GM12878 (cell line): ENCODE data around the gene ADPRHL1. TPM values are rescaled to one million over a fixed set of nuclear protein-coding genes. Genes with fewer than 3 reads are reported as not detected.

Experiments
- ATAC-seq: fragments of 200-7000 bp; cut with Tn5 transposase; 3 replicates; pipeline ENCODE4 v1.9.1; 2020; ENCODE audit warnings: mild to moderate bottlenecking, moderate library complexity
- BruUV-seq: library from RNA; stranded (reverse); fragments of 400-500 nt; replicated peaks from 2 replicates; lab custom pipeline; 2021; lab: Mats Ljungman, UMichigan
- CTCF ChIA-PET: fragments of 300-600 bp; sonication (Branson Sonifier 250); formaldehyde crosslinking; extraction: SDS; loops from one replicate; lab custom pipeline; 2021; ENCODE audit warnings: inconsistent platforms; lab: Yijun Ruan, JAX
- POLR2A ChIA-PET: fragments of 350-600 bp; formaldehyde crosslinking; extraction: SDS; loops from one replicate; lab custom pipeline; 2021; ENCODE audit warnings: inconsistent platforms; lab: Charles Lee
- RAD21 ChIA-PET: fragments of 300-600 bp; sonication (Branson Sonifier 250); formaldehyde crosslinking; loops from one replicate; lab custom pipeline; 2023; ENCODE audit warnings: antibody characterized with exemption; ENCODE audit not compliant: unreplicated experiment; lab: Charles Lee
- SMC1A ChIA-PET: fragments of 300-600 bp; sonication (Branson Sonifier 250); formaldehyde crosslinking; loops from one replicate; lab custom pipeline; 2023; ENCODE audit not compliant: unreplicated experiment, uncharacterized antibody; lab: Charles Lee
- DNase-seq: peaks from one replicate; pipeline ENCODE4 v3.0.0-alpha.2; 2011; ENCODE audit warnings: low read depth, low spot score
- FAIRE-seq: peaks from 3 replicates; lab custom pipeline; 2011; peaks lifted over from hg19 to GRCh38; lab: Jason Lieb, UNC
- H2AFZ ChIP-seq: 2 replicates; pipeline ENCODE4 v1.6.0; 2011; ENCODE audit warnings: low read depth, low read length, control low read depth; ENCODE audit not compliant: control insufficient read depth
- H3K27ac ChIP-seq: 2 replicates; pipeline ENCODE4 v1.5.1; 2011; ENCODE audit warnings: control low read depth; ENCODE audit not compliant: control insufficient read depth, insufficient read depth
- H3K27me3 ChIP-seq, 2 experiments: replicated peaks in 1 of 2; 2 replicates each; pipeline versions ENCODE4 v1.6.0 to v1.6.1; 2011; ENCODE audit warnings: low read length in 1 of 2; ENCODE audit not compliant: control insufficient read depth in 2 of 2, insufficient read depth in 2 of 2
- H3K36me3 ChIP-seq, 2 experiments: 2 replicates each; pipeline ENCODE4 v1.5.1; 2011; ENCODE audit warnings: low read length in 1 of 2; ENCODE audit not compliant: control insufficient read depth in 2 of 2, insufficient read depth in 2 of 2
- H3K4me1 ChIP-seq: 2 replicates; pipeline ENCODE4 v1.6.1; 2011; ENCODE audit warnings: mild to moderate bottlenecking, low read length, moderate library complexity, mixed read lengths; ENCODE audit not compliant: control insufficient read depth, insufficient read depth
- H3K4me2 ChIP-seq: 2 replicates; pipeline ENCODE4 v1.6.0; 2011; ENCODE audit warnings: control low read depth; ENCODE audit not compliant: control insufficient read depth, insufficient read depth
- H3K4me3 ChIP-seq: fragments of 200-600 bp; sonication (generic); 2 replicates; pipeline ENCODE4 v1.5.1; 2016
- H3K79me2 ChIP-seq: 2 replicates; pipeline ENCODE4 v1.6.0; 2011; ENCODE audit warnings: low read length; ENCODE audit not compliant: control insufficient read depth, insufficient read depth
- H3K9ac ChIP-seq: 2 replicates; pipeline ENCODE4 v1.8.0; 2011; ENCODE audit warnings: low read length, control low read depth, mixed read lengths; ENCODE audit not compliant: control insufficient read depth, insufficient read depth
- H3K9me3 ChIP-seq: replicated peaks from 3 replicates; pipeline ENCODE4 v1.5.1; 2011; ENCODE audit warnings: mild to moderate bottlenecking, low read length; ENCODE audit not compliant: control insufficient read depth, insufficient read depth
- H4K20me1 ChIP-seq: 2 replicates; pipeline ENCODE4 v1.6.0; 2011; ENCODE audit not compliant: control insufficient read depth, insufficient read depth
- ASH2L ChIP-seq: fragments of 300-600, 200-600 bp; sonication (generic); IDR thresholded peaks from 2 replicates; pipeline ENCODE4 v1.6.1; 2017; ENCODE audit warnings: low read depth, mild to moderate bottlenecking, borderline replicate concordance
- BHLHE40 ChIP-seq, 2 experiments: fragments of 450-650 bp in 1 of 2; IDR thresholded peaks; 2 replicates each; pipeline ENCODE4 v1.6.1; 2011 to 2017; ENCODE audit warnings: low read depth in 2 of 2, borderline replicate concordance in 1 of 2, improper control_type of control experiment in 1 of 2, low read length in 1 of 2, mild to moderate bottlenecking in 1 of 2
- BRCA1 ChIP-seq: IDR thresholded peaks from 2 replicates; pipeline ENCODE4 v1.6.1; 2011; ENCODE audit warnings: low read depth, low read length, improper control_type of control experiment
- NR2C2 ChIP-seq: IDR thresholded peaks from 2 replicates; pipeline ENCODE4 v1.6.1; 2011; ENCODE audit warnings: borderline replicate concordance, low read depth; ENCODE audit not compliant: control insufficient read depth, insufficient read length
- RBBP5 ChIP-seq: fragments of 200-600 bp; sonication (generic); conservative IDR thresholded peaks from 2 replicates; pipeline ENCODE4 v1.6.1; 2016
- SMAD5 ChIP-seq: IDR thresholded peaks from 2 replicates; pipeline ENCODE4 v1.6.1; 2016; ENCODE audit warnings: antibody characterized with exemption, low read depth
- SREBF2 ChIP-seq: IDR thresholded peaks from 2 replicates; pipeline ENCODE4 v1.6.1; 2012; ENCODE audit warnings: mild to moderate bottlenecking, low read length
- STAT1 ChIP-seq: fragments of 450-650 bp; conservative IDR thresholded peaks from 2 replicates; pipeline ENCODE4 v1.6.1; 2014; ENCODE audit warnings: antibody characterized with exemption, mild to moderate bottlenecking
- USF1 ChIP-seq: IDR thresholded peaks from 2 replicates; pipeline ENCODE4 v1.6.1; 2011; ENCODE audit warnings: borderline replicate concordance, low read depth, mild to moderate bottlenecking, moderate library complexity, mixed read lengths, low read length; ENCODE audit not compliant: insufficient read depth; ENCODE audit errors: extremely low read length
- ZBTB11 ChIP-seq: fragments of 450-650 bp; formaldehyde crosslinking; IDR thresholded peaks from 2 replicates; pipeline ENCODE4 v1.5.0; 2022; ENCODE audit warnings: mild to moderate bottlenecking, missing genetic modification characterization
- WGBS: methylation state at CpG from one replicate; pipeline ENCODE4 v1.1.6; 2016; ENCODE audit warnings: low lambda C conversion rate; ENCODE audit not compliant: insufficient replicate concordance, insufficient coverage; ENCODE audit errors: missing lambda C conversion rate; 5-methylcytosine and 5-hydroxymethylcytosine counted together
- in situ Hi-C: fragments of 300-500 bp; cut with MboI; formaldehyde crosslinking; loops from 9 replicates; pipeline ENCODE4 v1.14.3; 2018; ENCODE audit warnings: mixed read lengths
- intact Hi-C: fragments of 100-400 bp; cut with micrococcal nuclease; formaldehyde crosslinking; loops from one replicate; pipeline ENCODE4 v1.14.2; 2022; ENCODE audit not compliant: unreplicated experiment
- polyA plus RNA-seq, 11 experiments: library from polyadenylated mRNA; depleted of rRNA in 4 of 11; unstranded in 6 of 11; stranded (reverse) in 5 of 11; fragments of >200 nt; fragmentation: Nextera tagmentation in 4 of 11; fragmentation: Illumina TruSeq in 1 of 11; extraction: Ambion mirVana in 4 of 11; extraction: Trizol in 1 of 11; gene quantifications; 1 replicate in 1 of 11; 2 replicates in 10 of 11; pipeline versions ENCODE4 v1.2.1 to v1.2.3, GENCODE V29; 2011 to 2016; ENCODE audit warnings: inconsistent platforms in 2 of 11, missing spikeins in 2 of 11, low read depth in 1 of 11
- total RNA-seq, 4 experiments: library from RNA; depleted of rRNA in 3 of 4; stranded (reverse); fragments of >200 nt in 3 of 4; fragmentation: Illumina TruSeq in 1 of 4; extraction: Trizol in 1 of 4; gene quantifications; 2 replicates each; pipeline versions ENCODE4 v1.2.1 to v1.2.3, GENCODE V29; 2013 to 2021

ADPRHL1 gene
- total and polyA plus RNA-seq, 10 of the 15 experiments (the other 5 are each of a cell fraction or from before 2014, with no cell fraction given), result 0.05 to 1.9 (median 1.0) TPM

- DNase-seq, result no peak
- no peak overlapping the region for H3K27ac ChIP-seq
- ATAC-seq, result no peak
- FAIRE-seq, result no peak
- intact Hi-C loops, result no loop called here
- ChIA-PET CTCF (no interaction called here), POLR2A (no interaction called here)
- H3K27me3 ChIP-seq, result no peaks in the 10 kb centered on the region
- H3K4me3 ChIP-seq, result no peak overlapping the region
- no peaks in the 10 kb centered on the region for H3K9me3 ChIP-seq
- in situ Hi-C loops, result no loop called here
- no TSS peak for BruUV-seq
- TF ChIP-seq ZBTB11 (CRISPR knock-in tag), result no peak
- no peak for TF ChIP-seq STAT1
- no peak for TF ChIP-seq NR2C2
- TF ChIP-seq RBBP5, result no peak
- TF ChIP-seq ASH2L, result no peak
- no peak for TF ChIP-seq SMAD5
- TF ChIP-seq BHLHE40 (IDR thresholded peaks at IDR 0.05; ENCODE audit: borderline replicate concordance in 1 of 2, low read depth in 2 of 2, low read length in 1 of 2), result no peak
- TF ChIP-seq SREBF2, result no peak
- TF ChIP-seq BRCA1, result no peak
- TF ChIP-seq USF1, result no peak
- TF ChIP-seq, all 136 proteins: peak for 0
- 92% methylated on average over 4 of the region's 4 CpGs for WGBS
- Histone ChIP-seq H2AFZ (no peak overlapping the region), H3K36me3 (peaks cover 9 to 16% of the 10 kb centered on the region in 2 experiments; a peak in 3 of 4 replicates), H4K20me1 (no peaks in the 10 kb centered on the region), H3K4me2 (no peak overlapping the region), H3K79me2 (peaks cover 4% of the 10 kb centered on the region), H3K9ac (no peak overlapping the region), H3K4me1 (peaks cover 3% of the 10 kb centered on the region; the same call in 1 of the 2 replicates)
- RAD21 ChIA-PET, result no interaction called here
- SMC1A ChIA-PET, result no interaction called here
These were observed 25.9 kb upstream of the ADPRHL1 start for GRCh38 chr13:113479179-113479578.
